K562 (cell line): ENCODE data around the gene ATP6V0E1. TPM values are rescaled to one million over a fixed set of nuclear protein-coding genes. Genes with fewer than 3 reads are reported as not detected.

ENCODE experiments used
- BACH1 ChIP-seq: fragments of 200-800 bp; sonication (Bioruptor generic); IDR thresholded peaks from 2 replicates; pipeline ENCODE4 v1.6.1; 2016; ENCODE audit warnings: missing genetic modification characterization, missing compliant biosample characterization
- HDAC8 ChIP-seq: fragments of 450-650 bp; IDR thresholded peaks from 2 replicates; pipeline ENCODE4 v1.6.1; 2016; ENCODE audit warnings: mild to moderate bottlenecking, missing genetic modification characterization, moderate library complexity, missing compliant biosample characterization
- IRF2 ChIP-seq: sonication (generic); formaldehyde crosslinking; IDR thresholded peaks from 2 replicates; pipeline ENCODE4 v1.8.1; 2022; ENCODE audit warnings: mild to moderate bottlenecking, missing genetic modification reagents
- MLLT1 ChIP-seq, 2 experiments: fragments of 450-650 bp; IDR thresholded peaks; 2 replicates each; pipeline ENCODE4 v1.6.1; 2016
- MXI1 ChIP-seq: IDR thresholded peaks from 2 replicates; pipeline ENCODE4 v1.6.1; 2011; ENCODE audit warnings: low read depth, mild to moderate bottlenecking, improper control_type of control experiment, low read length
- NFE2L1 ChIP-seq: fragments of 450-650 bp; IDR thresholded peaks from 2 replicates; pipeline ENCODE4 v1.6.1; 2016; ENCODE audit warnings: missing genetic modification characterization, low read depth, mild to moderate bottlenecking, missing compliant biosample characterization, moderate library complexity, borderline replicate concordance
- RNF2 ChIP-seq: sonication (generic); IDR thresholded peaks from 2 replicates; pipeline ENCODE4 v1.6.1; 2016
- SAFB2 ChIP-seq: fragments of 200-400 bp; formaldehyde crosslinking; IDR thresholded peaks from 2 replicates; pipeline ENCODE4 v1.6.1; 2018; ENCODE audit warnings: borderline replicate concordance, low read length, low read depth, moderate library complexity; ENCODE audit not compliant: severe bottlenecking
- SMAD4 ChIP-seq: fragments of 250-450 bp; sonication (Bioruptor Pico); conservative IDR thresholded peaks from 2 replicates; pipeline ENCODE4 v1.8.0; 2021; ENCODE audit warnings: inconsistent platforms, mild to moderate bottlenecking, moderate library complexity
- SPI1 ChIP-seq: IDR thresholded peaks from 2 replicates; pipeline ENCODE4 v1.6.1; 2011; ENCODE audit warnings: low read depth, low read length, control low read depth, borderline replicate concordance
- STAT5B ChIP-seq: fragments of 250-450 bp; sonication (Bioruptor Pico); IDR thresholded peaks from 2 replicates; pipeline ENCODE4 v1.8.0; 2021; ENCODE audit warnings: mild to moderate bottlenecking, inconsistent platforms
- ZNF639 ChIP-seq, 2 experiments: fragments of 200-800 bp in 1 of 2; sonication (Bioruptor generic) in 1 of 2; sonication (generic) in 1 of 2; formaldehyde crosslinking in 1 of 2; IDR thresholded peaks in 1 of 2; conservative IDR thresholded peaks in 1 of 2; 2 replicates each; pipeline versions ENCODE4 v1.5.0 to v1.6.1; 2016 to 2020; ENCODE audit warnings: missing compliant biosample characterization in 1 of 2, missing genetic modification characterization in 1 of 2, missing genetic modification reagents in 1 of 2
- ZNF79 ChIP-seq: fragments of 250-450 bp; sonication (Bioruptor Pico); IDR thresholded peaks from 2 replicates; pipeline ENCODE4 v1.4.0; 2020; ENCODE audit warnings: low read depth, mild to moderate bottlenecking, moderate library complexity
- polyA plus RNA-seq, 8 experiments: library from polyadenylated mRNA; depleted of rRNA in 4 of 8; stranded (reverse) in 5 of 8; unstranded in 3 of 8; fragments of >200 nt; fragmentation: Nextera tagmentation in 2 of 8; fragmentation: Illumina TruSeq in 1 of 8; extraction: Ambion mirVana in 2 of 8; extraction: Trizol in 1 of 8; gene quantifications; 2 replicates each; pipeline versions ENCODE4 v1.2.1 to v1.2.3, GENCODE V29; 2011 to 2014; ENCODE audit warnings: inconsistent platforms in 1 of 8, missing spikeins in 1 of 8
- total RNA-seq, 7 experiments: library from RNA; depleted of rRNA in 6 of 7; stranded (reverse); fragments of >200 nt in 6 of 7; fragmentation: Illumina TruSeq in 2 of 7; extraction: Trizol in 2 of 7; gene quantifications; 2 replicates each; pipeline versions ENCODE4 v1.2.1 to v1.2.3, GENCODE V29; 2011 to 2021; ENCODE audit warnings: low replicate concordance in 1 of 7
- TF ChIP-seq, protein P1 (sequence below): sonication (generic); formaldehyde crosslinking; IDR thresholded peaks from 2 replicates; pipeline ENCODE4 v1.5.0; 2020; ENCODE audit warnings: missing genetic modification reagents
- TF ChIP-seq, protein P2 (sequence below): sonication (generic); formaldehyde crosslinking; IDR thresholded peaks from 2 replicates; pipeline ENCODE4 v1.8.0; 2022; ENCODE audit warnings: mild to moderate bottlenecking, missing genetic modification reagents
- TF ChIP-seq, protein P3 (sequence below): fragments of 250-450 bp; sonication (Bioruptor Pico); IDR thresholded peaks from 2 replicates; pipeline ENCODE4 v1.8.0; 2021; ENCODE audit warnings: borderline replicate concordance, mild to moderate bottlenecking, moderate library complexity; ENCODE audit not compliant: poor library complexity, severe bottlenecking

ATP6V0E1 gene
- total and polyA plus RNA-seq, 9 of the 15 experiments (the other 6 are each of a cell fraction or from before 2014, with no cell fraction given), result 63.8 to 395 (median 112) TPM

GRCh38 chr5:172971482-172971881 is 12.1 kb upstream of the ATP6V0E1 start (continued):
- TF ChIP-seq SPI1, result peak; percentile 38; the same call in 1 of the 2 replicates
- no peak for TF ChIP-seq ZNF79 (CRISPR knock-in tag)
- TF ChIP-seq RNF2, result no peak
- TF ChIP-seq MLLT1 (IDR thresholded peaks at IDR 0.05), result no peak
- no peak for TF ChIP-seq IRF2 (CRISPR knock-in tag)
- TF ChIP-seq, protein P1, sequence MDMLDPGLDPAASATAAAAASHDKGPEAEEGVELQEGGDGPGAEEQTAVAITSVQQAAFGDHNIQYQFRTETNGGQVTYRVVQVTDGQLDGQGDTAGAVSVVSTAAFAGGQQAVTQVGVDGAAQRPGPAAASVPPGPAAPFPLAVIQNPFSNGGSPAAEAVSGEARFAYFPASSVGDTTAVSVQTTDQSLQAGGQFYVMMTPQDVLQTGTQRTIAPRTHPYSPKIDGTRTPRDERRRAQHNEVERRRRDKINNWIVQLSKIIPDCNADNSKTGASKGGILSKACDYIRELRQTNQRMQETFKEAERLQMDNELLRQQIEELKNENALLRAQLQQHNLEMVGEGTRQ (CRISPR knock-in tag), result no peak
- TF ChIP-seq, protein P2, sequence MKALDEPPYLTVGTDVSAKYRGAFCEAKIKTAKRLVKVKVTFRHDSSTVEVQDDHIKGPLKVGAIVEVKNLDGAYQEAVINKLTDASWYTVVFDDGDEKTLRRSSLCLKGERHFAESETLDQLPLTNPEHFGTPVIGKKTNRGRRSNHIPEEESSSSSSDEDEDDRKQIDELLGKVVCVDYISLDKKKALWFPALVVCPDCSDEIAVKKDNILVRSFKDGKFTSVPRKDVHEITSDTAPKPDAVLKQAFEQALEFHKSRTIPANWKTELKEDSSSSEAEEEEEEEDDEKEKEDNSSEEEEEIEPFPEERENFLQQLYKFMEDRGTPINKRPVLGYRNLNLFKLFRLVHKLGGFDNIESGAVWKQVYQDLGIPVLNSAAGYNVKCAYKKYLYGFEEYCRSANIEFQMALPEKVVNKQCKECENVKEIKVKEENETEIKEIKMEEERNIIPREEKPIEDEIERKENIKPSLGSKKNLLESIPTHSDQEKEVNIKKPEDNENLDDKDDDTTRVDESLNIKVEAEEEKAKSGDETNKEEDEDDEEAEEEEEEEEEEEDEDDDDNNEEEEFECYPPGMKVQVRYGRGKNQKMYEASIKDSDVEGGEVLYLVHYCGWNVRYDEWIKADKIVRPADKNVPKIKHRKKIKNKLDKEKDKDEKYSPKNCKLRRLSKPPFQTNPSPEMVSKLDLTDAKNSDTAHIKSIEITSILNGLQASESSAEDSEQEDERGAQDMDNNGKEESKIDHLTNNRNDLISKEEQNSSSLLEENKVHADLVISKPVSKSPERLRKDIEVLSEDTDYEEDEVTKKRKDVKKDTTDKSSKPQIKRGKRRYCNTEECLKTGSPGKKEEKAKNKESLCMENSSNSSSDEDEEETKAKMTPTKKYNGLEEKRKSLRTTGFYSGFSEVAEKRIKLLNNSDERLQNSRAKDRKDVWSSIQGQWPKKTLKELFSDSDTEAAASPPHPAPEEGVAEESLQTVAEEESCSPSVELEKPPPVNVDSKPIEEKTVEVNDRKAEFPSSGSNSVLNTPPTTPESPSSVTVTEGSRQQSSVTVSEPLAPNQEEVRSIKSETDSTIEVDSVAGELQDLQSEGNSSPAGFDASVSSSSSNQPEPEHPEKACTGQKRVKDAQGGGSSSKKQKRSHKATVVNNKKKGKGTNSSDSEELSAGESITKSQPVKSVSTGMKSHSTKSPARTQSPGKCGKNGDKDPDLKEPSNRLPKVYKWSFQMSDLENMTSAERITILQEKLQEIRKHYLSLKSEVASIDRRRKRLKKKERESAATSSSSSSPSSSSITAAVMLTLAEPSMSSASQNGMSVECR (CRISPR knock-in tag), result no peak
- no peak for TF ChIP-seq NFE2L1
- TF ChIP-seq, protein P3, sequence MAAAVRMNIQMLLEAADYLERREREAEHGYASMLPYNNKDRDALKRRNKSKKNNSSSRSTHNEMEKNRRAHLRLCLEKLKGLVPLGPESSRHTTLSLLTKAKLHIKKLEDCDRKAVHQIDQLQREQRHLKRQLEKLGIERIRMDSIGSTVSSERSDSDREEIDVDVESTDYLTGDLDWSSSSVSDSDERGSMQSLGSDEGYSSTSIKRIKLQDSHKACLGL (CRISPR knock-in tag), result no peak
- TF ChIP-seq BACH1, result no peak
- TF ChIP-seq HDAC8 (tag), result no peak
- TF ChIP-seq STAT5B, result no peak
- no peak for TF ChIP-seq MXI1
- TF ChIP-seq SAFB2, result no peak
- peak in 1 of 2 experiments; percentile 47; a peak in 1 of 4 replicates for TF ChIP-seq ZNF639 (CRISPR knock-in tag; conservative IDR thresholded peaks at IDR 0.05 in 1 of 2, IDR thresholded peaks at IDR 0.05 in 1 of 2)
- TF ChIP-seq SMAD4 (CRISPR knock-in tag), result peak; percentile 60; the same call in 1 of the 2 replicates
